ENCODE measurements around the gene RHPN2.

DNA sequence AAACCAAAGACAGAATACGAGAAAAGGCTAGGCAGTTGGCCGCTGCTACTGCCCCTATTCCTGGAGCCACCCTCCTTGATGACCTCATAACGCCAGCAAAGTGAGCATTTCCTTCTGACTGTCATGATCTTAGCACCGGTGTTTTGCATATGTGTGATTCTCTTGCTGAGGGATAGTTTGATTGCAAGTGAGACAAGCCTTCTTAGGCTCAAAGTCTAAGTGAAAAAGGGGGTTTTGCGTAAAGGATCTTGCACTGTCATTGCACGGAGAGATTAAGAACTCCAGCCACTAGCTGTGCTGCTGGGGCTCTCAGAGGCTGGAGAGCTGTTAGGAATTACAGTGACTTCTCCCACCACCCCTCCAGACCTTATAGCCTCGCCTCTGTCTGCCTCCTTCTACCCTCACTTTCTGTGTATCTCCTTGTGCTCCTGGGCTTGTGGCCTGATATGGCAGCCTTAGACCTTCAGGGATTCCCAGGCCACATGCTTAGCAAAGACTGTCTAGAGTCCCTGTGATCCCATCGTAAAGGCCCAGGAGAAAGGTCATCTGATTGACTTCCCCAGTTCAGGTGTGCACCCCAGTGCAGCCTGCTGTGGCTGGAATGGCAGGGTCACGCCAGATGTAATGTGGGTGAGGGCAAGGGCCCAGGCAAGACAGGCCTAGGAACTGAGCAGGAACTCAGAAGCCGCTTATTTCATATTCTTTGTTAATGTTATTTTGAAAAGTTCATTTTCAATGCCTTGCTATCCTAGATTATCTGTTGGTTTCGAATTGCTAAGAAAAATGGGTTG lies 28.9 kb upstream of the RHPN2 start:
- TF ChIP-seq CTCF (IDR thresholded peaks at IDR 0.05) (no peak), POLR2AphosphoS5 (IDR thresholded peaks at IDR 0.05; ENCODE audit: insufficient read depth in 1 of 2, low read depth in 1 of 2) (no peak), POLR2A (IDR thresholded peaks at IDR 0.05) (no peak)

Data from vagina (tissue), 2 donors.